H9 (cell line): Measurements from ENCODE around the gene DEPP1. TPM values are rescaled to one million over a fixed set of nuclear protein-coding genes. Genes with fewer than 3 reads are reported as not detected.

Source experiments
- DNase-seq: peaks from one replicate; pipeline ENCODE4 v3.0.0-alpha.2; 2017
- H2AFZ ChIP-seq: one replicate; pipeline ENCODE4 v1.6.1; 2013; ENCODE audit warnings: mild to moderate bottlenecking, low read length, control low read depth, moderate library complexity
- H2AK5ac ChIP-seq: 2 replicates; pipeline ENCODE4 v1.6.1; 2013; ENCODE audit warnings: low read length, control low read depth, mixed read lengths; ENCODE audit not compliant: insufficient read length
- H2BK120ac ChIP-seq: one replicate; pipeline ENCODE4 v1.6.1; 2013; ENCODE audit warnings: low read depth, mild to moderate bottlenecking, low read length, control low read depth, inconsistent platforms; ENCODE audit not compliant: poor library complexity, severe bottlenecking
- H2BK12ac ChIP-seq: 2 replicates; pipeline ENCODE4 v1.6.1; 2013; ENCODE audit warnings: low read length, control low read depth, mixed read lengths, low read depth; ENCODE audit not compliant: insufficient read length
- H2BK15ac ChIP-seq: 2 replicates; pipeline ENCODE4 v1.6.1; 2013; ENCODE audit warnings: low read depth, low read length, control low read depth
- H2BK20ac ChIP-seq: one replicate; pipeline ENCODE4 v1.6.1; 2013; ENCODE audit warnings: low read depth, mild to moderate bottlenecking, low read length, control low read depth, inconsistent platforms; ENCODE audit not compliant: poor library complexity, severe bottlenecking
- H2BK5ac ChIP-seq: 2 replicates; pipeline ENCODE4 v1.6.1; 2013; ENCODE audit warnings: low read length, control low read depth, mixed read lengths; ENCODE audit not compliant: insufficient read length
- H3K14ac ChIP-seq: 2 replicates; pipeline ENCODE4 v1.6.1; 2013; ENCODE audit warnings: low read length, control low read depth; ENCODE audit not compliant: insufficient read depth
- H3K18ac ChIP-seq: 2 replicates; pipeline ENCODE4 v1.6.1; 2013; ENCODE audit warnings: low read depth, mild to moderate bottlenecking, mixed read lengths, low read length, control low read depth; ENCODE audit not compliant: insufficient read length
- H3K23ac ChIP-seq: 2 replicates; pipeline ENCODE4 v1.6.1; 2013; ENCODE audit warnings: low read length, control low read depth, mixed read lengths, low read depth; ENCODE audit not compliant: insufficient read length
- H3K23me2 ChIP-seq: 2 replicates; pipeline ENCODE4 v1.6.1; 2013; ENCODE audit warnings: low read depth, mild to moderate bottlenecking, mixed read lengths, low read length, control low read depth; ENCODE audit not compliant: insufficient read length, poor library complexity, severe bottlenecking
- H3K27ac ChIP-seq: 2 replicates; pipeline ENCODE4 v1.5.1; 2013; ENCODE audit warnings: low read length, control low read depth, mixed read lengths, low read depth; ENCODE audit not compliant: insufficient read length
- H3K27me3 ChIP-seq: 2 replicates; pipeline ENCODE4 v1.6.1; 2013; ENCODE audit warnings: low read length, control low read depth, inconsistent platforms; ENCODE audit not compliant: insufficient read depth
- H3K4ac ChIP-seq: 2 replicates; pipeline ENCODE4 v1.6.1; 2013; ENCODE audit warnings: low read depth, mild to moderate bottlenecking, control low read depth, inconsistent platforms, low read length, moderate library complexity
- H3K4me1 ChIP-seq: 2 replicates; pipeline ENCODE4 v1.6.1; 2013; ENCODE audit warnings: low read length, control low read depth, inconsistent platforms; ENCODE audit not compliant: insufficient read depth
- H3K4me2 ChIP-seq: 2 replicates; pipeline ENCODE4 v1.6.1; 2013; ENCODE audit warnings: low read length, control low read depth, mixed read lengths; ENCODE audit not compliant: insufficient read length, insufficient read depth
- H3K56ac ChIP-seq: 2 replicates; pipeline ENCODE4 v1.6.1; 2013; ENCODE audit warnings: low read depth, mild to moderate bottlenecking, mixed read lengths, low read length, control low read depth; ENCODE audit not compliant: insufficient read length
- H3K79me1 ChIP-seq: 2 replicates; pipeline ENCODE4 v1.6.1; 2013; ENCODE audit warnings: low read depth, mild to moderate bottlenecking, moderate library complexity, low read length, control low read depth, inconsistent platforms; ENCODE audit not compliant: insufficient read depth, poor library complexity, severe bottlenecking
- H3K79me2 ChIP-seq: 2 replicates; pipeline ENCODE4 v1.6.1; 2013; ENCODE audit warnings: low read length, control low read depth, inconsistent platforms; ENCODE audit not compliant: insufficient read depth
- H3K9ac ChIP-seq: 2 replicates; pipeline ENCODE4 v1.6.1; 2013; ENCODE audit warnings: low read length, control low read depth, mixed read lengths; ENCODE audit not compliant: insufficient read length; ENCODE audit errors: extremely low read depth
- H3K9me3 ChIP-seq: one replicate; pipeline ENCODE4 v1.6.1; 2013; ENCODE audit warnings: low read depth, low read length, inconsistent platforms; ENCODE audit not compliant: control insufficient read depth
- H3T11ph ChIP-seq: one replicate; pipeline ENCODE4 v1.6.1; 2013; ENCODE audit warnings: mild to moderate bottlenecking, low read length, control low read depth, inconsistent platforms
- H4K20me1 ChIP-seq: one replicate; pipeline ENCODE4 v1.6.1; 2013; ENCODE audit not compliant: control insufficient read depth, insufficient read length, insufficient read depth
- H4K5ac ChIP-seq: 2 replicates; pipeline ENCODE4 v1.6.1; 2013; ENCODE audit warnings: low read depth, mild to moderate bottlenecking, mixed read lengths, low read length, control low read depth; ENCODE audit not compliant: insufficient read length
- H4K8ac ChIP-seq: replicated peaks from 2 replicates; pipeline ENCODE4 v1.6.1; 2013; ENCODE audit warnings: low read length, control low read depth, mixed read lengths, low read depth; ENCODE audit not compliant: insufficient read length
- H4K91ac ChIP-seq: 2 replicates; pipeline ENCODE4 v1.6.1; 2013; ENCODE audit warnings: low read depth, mild to moderate bottlenecking, moderate library complexity, mixed read lengths, low read length, control low read depth; ENCODE audit not compliant: insufficient read length
- H3K27ac Mint-ChIP-seq, 3 experiments: 2 replicates in 2 of 3; 3 replicates in 1 of 3; pipeline ENCODE4 v1.8.0; 2020 to 2021; ENCODE audit warnings: mixed read lengths in 3 of 3, mild to moderate bottlenecking in 1 of 3, moderate library complexity in 1 of 3
- H3K27me3 Mint-ChIP-seq: 2 replicates; pipeline ENCODE4 v1.8.0; 2021; ENCODE audit warnings: low read depth, mild to moderate bottlenecking, moderate library complexity, mixed read lengths
- H3K36me3 Mint-ChIP-seq, 3 experiments: 2 replicates in 2 of 3; 3 replicates in 1 of 3; pipeline ENCODE4 v1.8.0; 2020 to 2021; ENCODE audit warnings: low read depth in 3 of 3, mixed read lengths in 3 of 3; ENCODE audit not compliant: insufficient read depth in 1 of 3
- H3K4me1 Mint-ChIP-seq, 2 experiments: 2 replicates each; pipeline ENCODE4 v1.8.0; 2020; ENCODE audit warnings: mixed read lengths in 2 of 2
- H3K4me3 Mint-ChIP-seq, 2 experiments: 2 replicates in 1 of 2; 3 replicates in 1 of 2; pipeline ENCODE4 v1.8.0; 2020 to 2021; ENCODE audit warnings: mild to moderate bottlenecking in 2 of 2, mixed read lengths in 2 of 2, moderate library complexity in 1 of 2
- H3K9me3 Mint-ChIP-seq, 2 experiments: 2 replicates in 1 of 2; 3 replicates in 1 of 2; pipeline ENCODE4 v1.8.0; 2020; ENCODE audit warnings: mild to moderate bottlenecking in 2 of 2, mixed read lengths in 2 of 2, moderate library complexity in 1 of 2
- WGBS: extraction: QIAGEN DNeasy Blood & Tissue Kit; methylation state at CpG from one replicate; pipeline ENCODE4 v1.1.7; 2013; ENCODE audit warnings: missing lambda C conversion rate, low lambda C conversion rate, mixed read lengths; ENCODE audit not compliant: insufficient read length; ENCODE audit errors: extremely low coverage; 5-methylcytosine and 5-hydroxymethylcytosine counted together
- total RNA-seq: library from RNA; stranded (reverse); gene quantifications from 2 replicates; pipeline ENCODE4 v1.2.1, GENCODE V29; 2021
- TF ChIP-seq, protein P1 (sequence below): fragments of 200-600 bp; sonication (generic); conservative IDR thresholded peaks from 3 replicates; pipeline ENCODE4 v1.8.0; 2021; ENCODE audit warnings: antibody characterized with exemption, mild to moderate bottlenecking

DEPP1 gene
- total RNA-seq, 1 experiment from 2014 or later: 2.4 TPM

DNA sequence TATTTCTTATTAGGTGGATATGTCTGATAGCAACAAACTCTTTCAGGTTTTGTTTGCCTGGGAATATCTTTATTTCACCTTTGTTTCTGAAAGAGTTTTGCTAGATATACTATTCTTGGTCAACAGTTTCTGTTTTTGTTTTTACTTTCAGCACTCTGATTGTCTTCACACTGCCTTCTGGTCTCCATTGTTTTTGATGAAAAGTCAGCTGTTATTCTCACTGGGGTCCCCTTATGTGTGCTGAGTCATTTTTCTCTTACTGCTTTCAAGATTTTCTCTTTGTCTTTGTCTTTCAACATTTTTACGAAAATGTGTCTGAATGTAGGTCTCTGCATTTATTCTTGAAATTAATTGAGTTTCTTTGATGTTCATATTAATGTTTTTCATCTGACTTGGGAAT, 34.3 kb downstream of the DEPP1 start:
- no peak overlapping the region for H3K18ac ChIP-seq
- no peak overlapping the region for H4K91ac ChIP-seq
- Mint-ChIP-seq H3K4me3 (no peak overlapping the region), H3K27ac (no peak overlapping the region), H3K27me3 (peaks cover 4% of the 10 kb centered on the region), H3K9me3 (peaks cover 15 to 38% of the 10 kb centered on the region in 2 experiments), H3K36me3 (peaks cover 2 to 32% (median 10%) of the 10 kb centered on the region in 3 experiments; a peak in 5 of 7 replicates), H3K4me1 (peaks cover 3 to 5% of the 10 kb centered on the region in 2 experiments)
- H3K27me3 ChIP-seq: no peaks in the 10 kb centered on the region
- no peak overlapping the region for H4K8ac ChIP-seq
- H4K5ac ChIP-seq: no peak overlapping the region
- no peaks in the 10 kb centered on the region for H4K20me1 ChIP-seq
- no peaks in the 10 kb centered on the region for H3K79me1 ChIP-seq
- H2AK5ac ChIP-seq: no peak overlapping the region
- H3T11ph ChIP-seq: no peak overlapping the region
- no peak overlapping the region for H3K4me2 ChIP-seq
- H2BK5ac ChIP-seq: no peak overlapping the region
- H3K27ac ChIP-seq: no peak overlapping the region
- H3K9ac ChIP-seq: no peak overlapping the region
- no peak overlapping the region for H3K56ac ChIP-seq
- H3K23ac ChIP-seq: no peak overlapping the region
- no peak overlapping the region for H2BK20ac ChIP-seq
- H2BK120ac ChIP-seq: no peak overlapping the region
- H3K4ac ChIP-seq: no peak overlapping the region
- peaks cover 10% of the 10 kb centered on the region for H3K9me3 ChIP-seq
- H3K23me2 ChIP-seq: no peaks in the 10 kb centered on the region
- H3K14ac ChIP-seq: no peak overlapping the region
- H3K4me1 ChIP-seq: no peaks in the 10 kb centered on the region
- TF ChIP-seq, protein P1, sequence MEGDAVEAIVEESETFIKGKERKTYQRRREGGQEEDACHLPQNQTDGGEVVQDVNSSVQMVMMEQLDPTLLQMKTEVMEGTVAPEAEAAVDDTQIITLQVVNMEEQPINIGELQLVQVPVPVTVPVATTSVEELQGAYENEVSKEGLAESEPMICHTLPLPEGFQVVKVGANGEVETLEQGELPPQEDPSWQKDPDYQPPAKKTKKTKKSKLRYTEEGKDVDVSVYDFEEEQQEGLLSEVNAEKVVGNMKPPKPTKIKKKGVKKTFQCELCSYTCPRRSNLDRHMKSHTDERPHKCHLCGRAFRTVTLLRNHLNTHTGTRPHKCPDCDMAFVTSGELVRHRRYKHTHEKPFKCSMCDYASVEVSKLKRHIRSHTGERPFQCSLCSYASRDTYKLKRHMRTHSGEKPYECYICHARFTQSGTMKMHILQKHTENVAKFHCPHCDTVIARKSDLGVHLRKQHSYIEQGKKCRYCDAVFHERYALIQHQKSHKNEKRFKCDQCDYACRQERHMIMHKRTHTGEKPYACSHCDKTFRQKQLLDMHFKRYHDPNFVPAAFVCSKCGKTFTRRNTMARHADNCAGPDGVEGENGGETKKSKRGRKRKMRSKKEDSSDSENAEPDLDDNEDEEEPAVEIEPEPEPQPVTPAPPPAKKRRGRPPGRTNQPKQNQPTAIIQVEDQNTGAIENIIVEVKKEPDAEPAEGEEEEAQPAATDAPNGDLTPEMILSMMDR: no peak
- no peak overlapping the region for H2AFZ ChIP-seq
- H3K79me2 ChIP-seq: no peaks in the 10 kb centered on the region
- WGBS: no CpG with 5 or more reads among the region's 1 CpG
- no peak overlapping the region for H2BK12ac ChIP-seq
- DNase-seq: no peak
- H2BK15ac ChIP-seq: no peak overlapping the region
